Kidney (tissue), 14 donors: ENCODE measurements around the gene RGS9. TPM values are rescaled to one million over a fixed set of nuclear protein-coding genes. Genes with fewer than 3 reads are reported as not detected.
"Not testable (repeated sequence)": the region's sequence is repeated elsewhere in the genome, so short reads cannot be mapped to it uniquely, and the experiment has no call there.

Experiments used
- DNase-seq, 5 donors: peaks; one replicate each; pipeline ENCODE4 v3.0.0-alpha.2; 2013 to 2020
- FAIRE-seq: peaks from 2 replicates; lab custom pipeline; 2012; peaks lifted over from hg19 to GRCh38; lab: Jason Lieb, UNC
- H3K27ac ChIP-seq, 2 donors: one replicate each; pipeline ENCODE4 v1.7.0; 2013; ENCODE audit warnings: low read depth in 2 of 2, low read length in 2 of 2, inconsistent platforms in 1 of 2
- H3K27me3 ChIP-seq: one replicate; pipeline ENCODE4 v1.7.1; 2013; ENCODE audit warnings: low read length, inconsistent platforms; ENCODE audit not compliant: control insufficient read depth, insufficient read depth
- H3K36me3 ChIP-seq, 3 donors: one replicate each; pipeline versions ENCODE4 v1.7.0 to v1.7.1; 2013; ENCODE audit warnings: low read length in 3 of 3, control low read depth in 1 of 3, inconsistent platforms in 1 of 3; ENCODE audit not compliant: insufficient read depth in 3 of 3, control insufficient read depth in 2 of 3
- H3K4me1 ChIP-seq, 3 donors: one replicate each; pipeline versions ENCODE4 v1.7.0 to v1.7.1; 2013; ENCODE audit warnings: low read length in 3 of 3, inconsistent platforms in 1 of 3, low read depth in 1 of 3; ENCODE audit not compliant: control insufficient read depth in 2 of 3, insufficient read depth in 2 of 3
- H3K4me3 ChIP-seq, 3 donors: one replicate each; pipeline versions ENCODE4 v1.7.0 to v1.8.1; 2013; ENCODE audit warnings: low read length in 3 of 3, control low read depth in 1 of 3, inconsistent platforms in 1 of 3
- H3K9ac ChIP-seq, 3 donors: one replicate each; pipeline versions ENCODE4 v1.7.0 to v1.7.1; 2013; ENCODE audit warnings: low read length in 3 of 3, control low read depth in 1 of 3, inconsistent platforms in 1 of 3
- H3K9me3 ChIP-seq, 3 donors: one replicate each; pipeline versions ENCODE4 v1.7.0 to v1.7.1; 2013; ENCODE audit warnings: low read length in 3 of 3, control low read depth in 1 of 3, inconsistent platforms in 1 of 3; ENCODE audit not compliant: control insufficient read depth in 2 of 3, insufficient read depth in 1 of 3
- intact Hi-C: fragments of 100-400 bp; cut with DNase I; formaldehyde crosslinking; loops from one replicate; pipeline ENCODE4 v1.11.1; 2022
- polyA plus RNA-seq: library from polyadenylated mRNA; stranded (reverse); fragments of 350-450 nt; fragmentation: Illumina TruSeq; extraction: RNeasy Lipid Tissue Mini Kit (QIAGEN cat#74804); gene quantifications from one replicate; pipeline ENCODE4 v1.2.3, GENCODE V29; 2014; ENCODE audit warnings: low read depth, low replicate concordance; ENCODE audit not compliant: insufficient read depth
- total RNA-seq: library from RNA; stranded (reverse); fragmentation: NEBNext Ultra II Directional; extraction: Animal tissue kit (Norgen Biotek cat#: 25700); gene quantifications from one replicate; pipeline ENCODE4 v1.2.1, GENCODE V29; 2021
- TF ChIP-seq, protein P1 (sequence below): IDR thresholded peaks from 3 replicates; pipeline ENCODE4 v1.5.1; 2012; ENCODE audit warnings: mild to moderate bottlenecking, moderate library complexity, borderline replicate concordance; ENCODE audit not compliant: insufficient read depth; ENCODE audit errors: extremely low read depth
- donor health status: control.
- donor health status: control.
- donor health status: control.
- donor health status: control.
- donor health status: control.
- donor health status: DM: yes; HTN: yes; CAD: no.
- donor health status: Normal renal cell carcinoma (clear cell type).

Gene RGS9
- total and polyA plus RNA-seq, 2 donors from 2014 or later = 4.2 to 7.2 TPM

- intact Hi-C loops = no loop called here
- TF ChIP-seq, protein P1, sequence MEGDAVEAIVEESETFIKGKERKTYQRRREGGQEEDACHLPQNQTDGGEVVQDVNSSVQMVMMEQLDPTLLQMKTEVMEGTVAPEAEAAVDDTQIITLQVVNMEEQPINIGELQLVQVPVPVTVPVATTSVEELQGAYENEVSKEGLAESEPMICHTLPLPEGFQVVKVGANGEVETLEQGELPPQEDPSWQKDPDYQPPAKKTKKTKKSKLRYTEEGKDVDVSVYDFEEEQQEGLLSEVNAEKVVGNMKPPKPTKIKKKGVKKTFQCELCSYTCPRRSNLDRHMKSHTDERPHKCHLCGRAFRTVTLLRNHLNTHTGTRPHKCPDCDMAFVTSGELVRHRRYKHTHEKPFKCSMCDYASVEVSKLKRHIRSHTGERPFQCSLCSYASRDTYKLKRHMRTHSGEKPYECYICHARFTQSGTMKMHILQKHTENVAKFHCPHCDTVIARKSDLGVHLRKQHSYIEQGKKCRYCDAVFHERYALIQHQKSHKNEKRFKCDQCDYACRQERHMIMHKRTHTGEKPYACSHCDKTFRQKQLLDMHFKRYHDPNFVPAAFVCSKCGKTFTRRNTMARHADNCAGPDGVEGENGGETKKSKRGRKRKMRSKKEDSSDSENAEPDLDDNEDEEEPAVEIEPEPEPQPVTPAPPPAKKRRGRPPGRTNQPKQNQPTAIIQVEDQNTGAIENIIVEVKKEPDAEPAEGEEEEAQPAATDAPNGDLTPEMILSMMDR = no peak
- peaks cover 0 to 8% (median 5%) of the 10 kb centered on the region in 3 donors for H3K4me1 ChIP-seq
- no peak overlapping the region for H3K27ac ChIP-seq
- H3K36me3 ChIP-seq = no peaks in the 10 kb centered on the region
- H3K9me3 ChIP-seq = no peaks in the 10 kb centered on the region
- H3K9ac ChIP-seq = no peak overlapping the region
- no peaks in the 10 kb centered on the region for H3K27me3 ChIP-seq
- DNase-seq = no peak
- H3K4me3 ChIP-seq = no peak overlapping the region
- FAIRE-seq = no peak
Observed at GRCh38 chr17:65109990-65110680, 27.0 kb upstream of the RGS9 start.

GRCh38 chr17:65115839-65116238, 21.3 kb upstream of the RGS9 start:
- peaks cover 0 to 5% (median 0%) of the 10 kb centered on the region in 3 donors for H3K4me1 ChIP-seq
- no peaks in the 10 kb centered on the region for H3K9me3 ChIP-seq
- no peaks in the 10 kb centered on the region for H3K36me3 ChIP-seq
- intact Hi-C loops = no loop called here
- no peaks in the 10 kb centered on the region for H3K27me3 ChIP-seq
- DNase-seq (no peak), FAIRE-seq (no peak)
- H3K4me3 ChIP-seq = no peak overlapping the region
- TF ChIP-seq, protein P1 = no peak
- no peak overlapping the region for H3K9ac ChIP-seq
- H3K27ac ChIP-seq = no peak overlapping the region

DNA sequence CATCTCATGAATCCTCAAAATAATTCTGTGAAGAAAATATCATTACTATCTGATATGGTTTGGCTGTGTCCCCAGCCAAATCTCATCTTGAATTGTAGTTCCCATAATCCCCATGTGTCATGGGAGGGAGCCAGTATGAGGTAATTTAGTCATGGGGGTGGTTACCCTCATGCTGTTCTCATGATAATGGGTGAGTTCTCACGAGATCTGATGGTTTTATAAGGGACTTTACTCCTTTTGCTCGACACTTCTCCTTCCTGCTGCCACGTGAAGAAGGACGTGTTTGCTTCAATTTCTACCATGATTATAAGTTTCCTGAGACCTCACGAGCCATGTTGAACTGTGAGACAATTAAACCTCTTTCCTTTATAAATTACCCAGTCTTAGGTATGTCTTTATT, 20.7 kb upstream of the RGS9 start:
- FAIRE-seq, intact Hi-C loops, DNase-seq, H3K9me3 ChIP-seq, H3K4me3 ChIP-seq, H3K9ac ChIP-seq, H3K4me1 ChIP-seq, H3K27me3 ChIP-seq, H3K36me3 ChIP-seq, H3K27ac ChIP-seq: not testable (repeated sequence)

GRCh38 chr17:65117384-65118035, 19.7 kb upstream of the RGS9 start:
- no peak for DNase-seq
- Histone ChIP-seq H3K4me1 (peaks cover 0 to 5% (median 0%) of the 10 kb centered on the region in 3 donors), H3K36me3 (no peaks in the 10 kb centered on the region), H3K9me3 (no peaks in the 10 kb centered on the region), H3K27me3 (no peaks in the 10 kb centered on the region), H3K4me3 (no peak overlapping the region), H3K9ac (no peak overlapping the region), H3K27ac (no peak overlapping the region)
- intact Hi-C loops = no loop called here
- TF ChIP-seq, protein P1 = no peak
- FAIRE-seq = no peak
